GM19397 (cell line): ENCODE results near the gene MAD1L1.
A peak's percentile ranks its signal among the peaks of the same experiment; 100 is the strongest.
"Not testable (repeated sequence)": the region's sequence is repeated elsewhere in the genome, so short reads cannot be mapped to it uniquely, and the experiment has no call there.

ENCODE experiments used
- ATAC-seq: cut with Tn5 transposase; IDR thresholded peaks from one replicate; pipeline ENCODE4 v1.9.1; 2021; ENCODE audit warnings: mild to moderate bottlenecking, moderate library complexity; ENCODE audit not compliant: unreplicated experiment

Gene MAD1L1

DNA sequence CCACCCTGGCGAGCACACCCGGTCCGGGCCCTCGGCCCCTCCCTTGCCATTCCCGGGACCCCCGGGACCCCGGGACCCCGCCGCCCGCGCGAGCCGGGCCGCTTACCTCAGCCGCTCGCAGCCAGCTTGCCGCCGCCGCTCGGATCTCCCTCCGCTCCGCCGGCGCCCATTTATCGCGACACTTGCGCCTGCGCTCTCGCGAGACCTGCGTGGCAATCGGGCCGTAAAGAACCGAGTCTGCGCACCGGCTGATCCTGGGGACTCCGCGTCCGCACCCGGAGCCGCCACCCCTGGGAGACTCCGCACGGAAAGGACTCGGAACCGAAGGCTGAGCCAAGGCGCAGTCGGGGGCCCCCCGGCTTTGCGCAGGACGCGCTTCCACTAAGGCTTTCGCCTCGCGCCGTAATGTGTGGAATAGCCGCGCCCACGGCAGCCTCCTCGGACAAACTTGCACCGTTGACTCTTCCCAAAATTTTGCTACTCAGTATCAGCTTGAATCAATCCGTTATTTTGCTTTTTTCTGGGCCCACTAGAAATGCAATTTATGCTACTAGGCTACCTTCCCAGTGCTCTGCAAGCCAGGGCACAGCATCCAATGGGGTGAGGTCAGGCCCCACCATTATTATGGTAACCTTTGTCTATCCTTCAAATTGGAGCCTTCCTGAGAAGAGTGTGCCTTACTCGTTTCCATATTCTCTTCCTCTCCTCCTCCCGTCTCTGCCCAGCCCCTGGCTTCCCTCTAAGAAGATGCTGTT lies at the start of gene MAD1L1:
Gene MAD1L1 (minus strand): TSS at position 180 of the 755 bp plus-strand sequence. CDS start 2,812 bp downstream, outside the sequence.
- ATAC-seq: peak; percentile 69

DNA sequence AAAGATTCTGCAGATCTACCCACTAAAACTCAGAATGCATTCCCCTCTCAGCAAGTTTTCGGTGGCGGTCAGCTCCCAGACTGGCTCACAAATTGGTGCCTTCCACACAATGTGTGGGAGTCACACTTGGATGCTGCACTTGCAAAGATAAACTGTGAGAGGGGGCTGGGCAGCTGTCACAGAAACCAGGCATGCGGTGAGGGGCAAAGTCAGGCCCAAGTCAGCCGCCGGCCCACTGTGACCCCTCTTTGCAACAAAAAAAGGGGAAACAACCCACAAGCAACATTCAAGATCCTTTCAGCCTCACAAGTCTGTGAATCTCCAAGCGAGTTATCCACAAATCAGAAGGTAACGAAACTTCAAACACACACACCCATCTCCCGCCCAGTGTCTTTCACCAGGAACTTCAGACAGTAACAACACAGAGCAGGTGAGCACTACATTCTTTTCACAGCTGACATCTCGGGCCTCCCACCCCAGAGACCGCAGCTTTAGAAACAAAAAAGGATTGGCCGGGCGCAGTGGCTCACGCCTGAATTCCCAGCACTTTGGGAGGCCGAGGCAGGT lies 49.5 kb upstream of the MAD1L1 start:
- no peak for ATAC-seq

DNA sequence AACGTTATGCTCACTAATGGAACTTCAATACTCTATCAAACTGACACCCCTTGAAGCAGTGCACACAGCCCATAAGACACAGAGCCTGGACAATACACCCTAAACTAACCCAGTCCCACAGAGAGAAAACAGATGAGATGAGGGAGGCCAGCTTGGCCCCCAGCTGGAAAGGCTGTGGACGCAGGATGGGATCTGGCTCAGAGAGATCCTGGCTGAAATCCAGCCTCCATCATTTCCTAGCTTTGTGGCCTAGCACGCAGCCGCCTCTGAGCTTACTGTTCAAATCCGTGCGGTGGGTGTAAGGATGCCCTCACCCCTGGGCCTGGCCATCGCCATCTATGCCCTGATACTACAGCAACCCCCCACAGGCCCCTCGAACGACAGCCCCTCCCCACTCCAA lies 48.8 kb upstream of the MAD1L1 start:
- no peak for ATAC-seq

DNA sequence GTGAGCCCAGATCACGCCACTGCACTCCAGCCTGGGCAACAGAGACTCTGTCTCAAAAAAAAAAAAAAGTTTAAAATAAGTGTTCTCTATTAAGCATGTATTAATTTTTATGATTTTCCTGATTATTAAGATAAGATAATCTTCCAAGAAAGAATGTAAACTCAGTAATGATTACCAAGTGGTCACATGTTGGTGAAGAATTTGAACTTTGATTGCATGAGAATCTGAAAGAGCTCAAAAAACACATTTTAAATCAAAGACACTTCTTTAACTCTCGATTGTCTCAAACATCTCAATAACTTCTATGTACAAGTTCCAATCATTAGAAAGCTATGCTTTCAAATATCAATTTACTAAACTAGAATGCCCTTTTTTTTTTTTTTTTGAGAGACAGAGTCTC lies 47.7 kb upstream of the MAD1L1 start:
- ATAC-seq: no peak

DNA sequence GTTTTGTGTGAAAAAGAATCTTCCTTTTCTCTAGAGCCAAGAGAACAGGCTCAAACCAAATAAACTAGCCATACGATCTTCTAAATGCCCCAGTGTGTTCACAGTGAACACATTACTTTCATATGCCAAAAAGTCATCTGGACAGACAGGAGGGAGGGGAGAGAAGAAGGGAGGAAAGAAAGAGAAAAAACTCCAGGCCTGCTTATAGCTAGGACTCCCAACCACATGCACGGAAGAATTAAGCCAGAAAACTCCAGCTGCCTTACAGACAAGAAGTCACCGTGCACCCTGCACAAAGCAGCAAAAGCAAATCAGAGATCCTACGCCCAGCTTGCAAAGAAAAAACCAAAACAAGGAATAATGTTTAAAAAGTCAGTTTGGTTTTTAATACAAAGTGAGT lies 47.2 kb upstream of the MAD1L1 start:
- ATAC-seq: no peak

DNA sequence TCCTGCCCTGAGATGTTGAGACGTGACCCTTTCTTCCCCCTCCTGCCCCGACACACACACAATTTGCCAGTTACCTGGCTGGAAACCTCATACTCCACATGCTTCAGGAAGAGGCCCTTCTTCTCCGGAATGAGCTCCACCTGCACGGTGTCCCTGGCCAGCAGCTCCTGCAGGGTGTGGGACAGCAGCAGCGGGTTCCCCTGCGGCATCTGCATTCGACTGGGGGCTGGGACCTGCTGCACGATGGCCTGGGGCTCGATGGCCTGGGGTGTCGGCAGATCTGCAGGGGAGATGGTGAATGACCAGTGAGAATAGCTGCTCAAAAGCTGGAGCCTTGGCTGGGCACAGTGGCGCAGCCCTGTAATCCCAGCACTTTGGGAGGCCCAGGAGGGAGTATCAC lies 45.3 kb upstream of the MAD1L1 start:
- no peak for ATAC-seq

DNA sequence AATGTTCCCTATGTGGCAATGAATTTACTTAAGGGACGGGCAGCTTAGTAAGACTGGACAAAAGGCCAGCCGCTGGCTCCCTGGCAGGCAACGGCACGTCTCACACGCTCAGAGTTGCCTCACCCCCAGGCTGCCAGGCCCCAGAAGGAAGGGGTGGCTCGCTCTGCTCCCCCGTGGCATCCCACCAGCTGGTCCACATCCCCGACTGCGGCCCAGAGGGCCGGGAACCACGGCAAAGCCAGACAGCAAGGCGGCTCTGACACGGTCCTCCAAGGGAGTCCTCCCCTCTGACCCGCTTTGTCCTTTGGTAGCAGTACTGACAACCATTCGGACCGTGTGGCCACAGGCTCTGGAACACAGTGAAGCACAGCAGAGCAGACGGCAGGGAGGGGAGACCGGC lies 43.4 kb upstream of the MAD1L1 start:
- ATAC-seq: no peak

DNA sequence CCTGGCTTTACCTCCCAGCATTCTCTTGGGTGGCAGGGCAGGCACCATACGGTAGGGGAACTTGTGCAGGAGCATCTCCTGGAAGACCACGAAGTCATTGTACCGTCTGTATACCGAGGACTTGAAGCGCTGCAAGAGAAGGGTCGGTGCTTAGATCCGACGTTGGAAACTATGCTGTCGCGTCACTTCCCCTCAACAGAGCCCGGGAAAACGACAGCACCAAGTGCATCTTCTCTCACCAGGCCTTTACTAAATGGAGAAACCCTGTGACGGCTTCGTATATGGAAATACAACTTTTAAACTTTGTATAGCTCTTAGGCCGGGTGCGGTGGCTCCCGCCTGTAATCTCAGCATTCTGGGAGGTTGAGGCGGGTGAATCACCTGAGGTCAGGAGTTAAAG lies 42.4 kb upstream of the MAD1L1 start:
- ATAC-seq: no peak

DNA sequence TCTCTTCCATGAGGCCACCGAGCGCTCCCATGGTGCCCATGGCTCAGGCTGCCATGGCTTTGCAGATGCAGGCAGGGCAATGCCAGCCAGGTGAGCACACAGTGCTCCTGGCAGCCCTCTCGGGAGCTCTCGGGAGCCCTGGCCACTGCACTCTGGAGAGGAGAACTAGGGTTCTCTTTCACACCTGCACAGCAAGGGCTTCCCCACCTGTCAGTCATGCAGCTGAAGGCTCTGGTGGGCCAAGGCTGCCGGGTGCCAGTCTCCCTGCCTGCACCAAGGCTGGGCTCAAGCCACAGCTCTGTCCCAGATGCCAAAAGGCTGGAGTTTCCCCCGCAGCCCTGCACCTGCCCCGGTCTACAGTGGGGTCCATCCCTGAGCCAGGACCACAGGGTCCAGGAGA lies 41.9 kb upstream of the MAD1L1 start:
- no peak for ATAC-seq

DNA sequence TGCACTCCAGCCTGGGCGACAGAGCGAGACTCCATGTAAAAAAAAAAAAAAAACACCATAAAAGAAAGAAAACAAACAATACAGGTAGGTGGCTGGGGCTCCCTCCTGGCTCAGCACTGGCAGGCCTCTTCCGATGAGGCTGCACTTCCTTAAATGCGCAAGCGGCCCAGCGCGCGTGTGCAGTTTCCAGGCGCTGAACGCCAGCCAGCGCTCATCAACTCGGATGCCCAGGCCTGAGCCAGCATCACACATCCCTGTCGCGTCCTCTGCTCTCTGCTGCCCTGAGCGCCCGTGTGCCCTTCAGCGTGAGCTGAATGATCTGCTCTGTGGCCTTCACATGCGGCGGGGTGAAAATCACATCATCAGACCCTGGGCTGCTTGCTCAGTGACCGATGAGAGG lies 41.1 kb upstream of the MAD1L1 start:
- no peak for ATAC-seq

DNA sequence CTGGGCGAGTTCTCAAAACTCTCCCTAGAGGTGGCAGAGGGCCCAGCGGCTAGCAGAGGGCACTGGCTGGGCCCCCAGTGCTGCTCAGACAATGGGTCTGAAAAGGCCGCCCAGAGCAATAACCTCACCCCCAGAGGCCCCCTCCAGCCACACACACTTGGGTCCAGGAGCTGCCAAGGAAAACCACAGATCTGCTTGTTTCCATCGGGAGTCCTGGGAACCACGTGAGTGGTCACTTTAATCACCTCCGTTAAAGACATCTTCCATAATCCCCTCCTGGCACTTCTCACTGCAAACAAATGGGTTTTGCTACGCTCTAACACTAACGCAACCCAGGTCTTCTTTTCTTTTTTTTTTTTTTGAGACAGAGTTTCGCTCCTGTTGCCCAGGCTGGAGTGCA lies 39.3 kb upstream of the MAD1L1 start:
- ATAC-seq: no peak

DNA sequence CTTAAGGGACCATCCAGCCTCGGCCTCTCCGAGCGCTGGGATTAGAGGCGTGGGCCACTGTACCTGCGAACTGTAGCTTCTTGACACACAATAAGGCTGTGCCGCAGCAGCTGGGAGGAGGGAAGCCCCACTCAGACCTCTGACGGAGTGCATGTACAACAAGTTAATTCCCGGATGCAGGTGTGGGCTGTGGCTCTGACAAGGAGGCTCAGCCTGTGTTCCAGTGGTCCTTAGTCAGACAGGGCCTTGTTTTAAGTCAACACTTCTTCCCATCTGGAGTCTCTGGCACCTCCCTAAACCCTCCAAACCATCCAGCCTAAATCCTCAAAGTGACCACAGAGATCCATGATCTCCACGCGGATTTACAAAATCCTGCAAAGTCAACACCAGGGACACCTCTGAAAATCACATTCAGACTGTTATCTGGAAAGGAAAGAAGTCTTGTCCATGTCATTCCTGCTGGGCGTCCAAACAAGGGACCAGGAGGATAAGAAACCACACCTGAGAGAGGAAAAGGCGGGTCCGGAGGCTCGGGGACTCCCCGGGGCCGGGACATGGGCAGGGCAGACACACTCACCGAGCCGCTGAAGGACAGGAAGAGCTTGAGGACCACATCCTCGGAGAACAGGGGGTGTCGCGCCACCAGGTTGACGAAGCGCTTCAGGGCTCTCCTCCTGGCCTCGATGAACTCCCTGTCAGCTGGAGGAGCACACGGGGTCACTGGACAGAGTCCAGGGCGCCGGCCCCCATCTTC lies 38.7 kb upstream of the MAD1L1 start:
- no peak for ATAC-seq

DNA sequence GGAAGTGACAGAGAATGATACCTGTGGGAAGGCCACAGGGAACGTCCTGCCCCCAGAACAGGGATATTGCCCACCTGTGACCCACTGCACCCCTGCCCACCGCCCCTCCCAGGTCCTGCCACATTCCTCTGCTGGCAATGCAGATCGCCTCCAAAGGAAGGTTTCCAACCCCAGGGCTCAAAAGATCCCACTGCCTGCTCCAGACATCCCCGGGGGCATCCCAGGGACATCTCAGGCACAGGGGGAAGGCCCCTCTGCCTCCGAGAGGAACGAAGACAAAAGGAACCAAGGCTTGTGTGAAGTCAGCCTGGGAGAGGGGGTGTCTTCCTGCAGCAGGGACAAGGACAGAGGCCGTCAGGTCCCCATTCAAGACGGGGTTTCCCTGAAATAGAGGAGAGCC lies 37.8 kb upstream of the MAD1L1 start:
- no peak for ATAC-seq

DNA sequence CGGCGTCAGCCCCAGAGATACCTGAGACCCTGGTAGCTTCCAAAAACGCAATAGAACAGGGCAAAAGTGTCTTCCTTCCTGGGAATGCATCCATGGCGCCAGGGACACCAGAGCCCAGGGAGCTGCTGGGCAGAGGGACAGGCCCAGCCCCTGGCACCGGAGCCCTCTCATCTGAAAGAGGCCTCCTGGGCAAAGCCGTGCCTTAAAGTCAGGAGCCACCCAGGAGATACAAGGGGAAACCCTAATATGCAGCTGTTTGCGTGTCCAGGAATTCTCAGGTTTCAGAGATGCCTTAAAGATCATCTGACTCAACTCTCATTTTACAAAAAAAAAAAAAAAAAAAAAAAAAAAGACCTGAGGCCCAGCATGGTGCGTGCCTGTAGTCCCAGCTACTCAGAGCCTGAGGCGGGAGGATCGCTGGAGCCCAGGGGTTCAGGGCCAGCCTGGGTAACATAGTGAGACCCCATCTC lies 37.3 kb upstream of the MAD1L1 start:
- no peak for ATAC-seq

DNA sequence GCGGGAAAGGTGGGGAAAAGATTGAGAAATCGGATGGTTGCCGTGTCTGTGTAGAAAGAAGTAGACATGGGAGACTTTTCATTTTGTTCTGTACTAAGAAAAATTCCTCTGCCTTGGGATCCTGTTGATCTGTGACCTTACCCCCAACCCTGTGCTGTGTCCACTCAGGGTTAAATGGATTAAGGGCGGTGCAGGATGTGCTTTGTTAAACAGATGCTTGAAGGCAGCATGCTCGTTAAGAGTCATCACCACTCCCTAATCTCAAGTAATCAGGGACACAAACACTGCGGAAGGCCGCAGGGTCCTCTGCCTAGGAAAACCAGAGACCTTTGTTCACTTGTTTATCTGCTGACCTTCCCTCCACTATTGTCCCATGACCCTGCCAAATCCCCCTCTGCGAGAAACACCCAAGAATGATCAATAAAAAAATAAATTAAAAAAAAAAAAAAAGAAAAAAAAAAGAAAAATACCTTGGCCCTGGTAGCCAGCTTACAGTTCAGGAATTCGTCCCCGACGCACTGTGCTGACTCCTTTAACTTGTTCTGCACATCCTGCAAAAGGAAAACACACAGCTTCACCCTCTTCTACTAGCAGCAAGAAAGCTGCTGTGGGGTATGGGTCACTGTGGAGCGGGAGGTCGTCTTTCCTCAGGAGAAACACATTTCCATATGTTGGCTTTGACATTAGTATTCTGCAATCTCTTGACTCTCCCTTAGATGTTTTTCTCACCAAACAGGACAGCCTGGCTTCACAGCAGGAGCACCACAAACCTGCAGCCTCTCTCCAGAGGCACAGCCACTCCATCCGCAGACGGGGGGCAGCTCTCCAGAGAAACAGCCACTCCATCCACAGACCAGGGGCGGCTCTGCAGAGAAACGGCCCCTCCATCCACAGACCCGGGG lies 36.6 kb upstream of the MAD1L1 start:
- ATAC-seq: not testable (repeated sequence)

DNA sequence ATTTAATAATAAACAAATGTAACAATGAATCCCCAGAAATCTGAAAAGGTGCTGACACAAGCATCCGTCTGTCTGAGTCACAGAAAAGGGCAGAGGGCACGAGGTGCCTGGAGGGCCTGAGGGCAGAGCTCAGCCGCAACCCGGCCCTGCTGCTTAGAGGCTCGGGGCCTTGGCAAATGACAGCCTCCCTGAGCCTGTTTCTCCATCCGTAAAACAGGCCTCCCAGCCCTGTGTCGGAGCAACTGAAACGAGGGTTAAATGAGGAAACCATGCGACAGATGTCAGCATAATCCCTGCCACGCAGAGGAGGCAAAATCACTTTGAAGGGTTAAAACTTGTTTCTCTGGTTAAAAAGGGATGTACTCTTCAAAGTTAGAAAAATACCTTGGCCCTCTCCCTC lies 34.2 kb upstream of the MAD1L1 start:
- ATAC-seq: no peak

DNA sequence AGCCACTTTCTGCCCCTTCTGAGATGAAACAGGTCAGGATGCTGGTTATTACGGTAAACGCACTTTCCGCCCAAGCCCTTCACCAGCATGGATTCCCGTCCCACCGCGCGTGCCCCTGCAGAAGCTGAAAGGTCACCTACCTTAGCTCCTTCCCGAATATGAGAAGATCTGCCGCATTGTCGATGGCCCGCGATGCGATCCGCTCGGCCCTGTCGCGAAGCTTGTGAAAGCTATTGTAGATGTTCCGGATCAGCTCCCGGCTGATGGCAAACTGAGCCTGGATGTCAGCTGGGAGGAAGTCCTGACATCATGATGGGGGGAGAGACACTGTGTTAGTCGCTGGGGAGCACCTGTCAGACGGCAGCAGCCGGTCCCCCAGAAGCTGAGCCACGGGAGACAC lies 31.4 kb upstream of the MAD1L1 start:
- ATAC-seq: no peak

DNA sequence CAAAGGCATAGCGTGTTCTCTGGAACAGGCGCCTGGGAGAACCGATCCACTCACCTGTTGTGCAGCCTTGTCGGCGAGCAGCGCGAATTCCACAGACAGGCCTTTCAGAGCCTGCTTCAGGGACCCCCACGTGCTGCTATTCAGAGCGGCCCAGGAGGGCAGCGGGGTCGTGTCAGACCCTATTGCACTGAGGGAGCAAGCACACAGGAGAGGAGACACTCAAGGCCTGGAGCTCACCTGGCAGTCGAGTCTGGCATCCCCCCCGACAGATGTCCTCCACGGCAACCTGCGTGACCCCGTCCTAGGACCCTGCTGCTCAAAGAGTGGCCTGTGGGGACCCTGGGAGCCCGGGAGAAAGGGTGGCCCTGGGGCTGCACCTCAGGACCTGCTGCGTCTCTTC lies 30.4 kb upstream of the MAD1L1 start:
- no peak for ATAC-seq

DNA sequence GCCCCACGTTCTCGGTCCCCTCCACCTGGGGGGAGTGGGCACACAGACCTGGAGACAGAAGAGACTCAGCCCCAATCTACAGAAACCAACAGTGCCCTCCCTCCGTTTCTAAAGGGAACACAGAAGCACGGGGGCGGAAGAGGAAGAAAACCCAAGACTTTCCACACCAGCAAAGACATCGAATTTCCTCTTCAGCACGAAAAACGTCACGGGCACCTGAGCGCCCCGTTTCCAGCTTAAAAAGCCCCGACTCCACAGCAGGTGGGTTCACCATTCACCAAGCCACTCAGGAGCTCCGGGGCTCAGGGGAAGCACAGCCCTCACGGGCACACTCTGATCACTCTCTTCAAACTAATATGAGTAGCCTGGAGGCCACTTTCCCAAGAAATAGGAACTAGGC lies 28.9 kb upstream of the MAD1L1 start:
- ATAC-seq: no peak

DNA sequence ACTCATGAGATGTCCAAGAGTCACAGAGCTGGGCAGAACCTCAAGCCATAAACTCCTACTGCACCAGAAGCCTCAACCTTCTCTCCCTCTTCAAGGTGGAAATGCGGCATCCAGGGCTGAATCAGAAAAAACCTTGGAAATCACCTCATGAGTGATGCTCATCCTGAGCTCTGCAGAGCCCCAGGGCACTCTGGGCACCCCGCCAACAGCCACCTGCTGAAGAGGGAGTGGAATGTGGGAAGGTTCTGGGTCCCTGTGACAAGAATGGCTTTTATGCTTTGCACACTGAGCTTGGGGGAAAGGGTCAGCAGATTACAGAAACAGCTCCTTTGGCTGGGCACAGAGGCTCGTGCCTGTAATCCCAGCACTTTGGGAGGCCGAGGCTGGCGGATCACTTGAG lies 28.1 kb upstream of the MAD1L1 start:
- ATAC-seq: no peak

DNA sequence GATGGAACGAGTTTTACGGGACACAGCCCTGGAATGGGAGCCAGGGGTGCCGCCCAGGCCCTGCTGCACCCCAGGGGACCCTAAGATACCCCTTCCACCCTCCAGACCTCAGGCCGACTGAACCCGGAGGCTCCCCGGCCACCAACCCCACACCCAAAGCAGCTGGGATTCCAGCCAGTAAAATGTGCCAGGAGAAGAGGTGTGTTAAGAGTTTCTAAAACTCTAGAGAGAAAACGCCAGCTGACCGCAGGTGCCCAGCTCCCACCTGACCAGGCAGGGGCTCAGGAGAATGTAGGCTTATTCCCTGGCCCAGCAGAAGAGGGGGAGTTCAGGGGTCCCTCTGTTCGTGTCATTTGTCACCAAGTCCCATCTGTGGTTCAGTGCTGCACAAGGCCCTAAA lies 26.7 kb upstream of the MAD1L1 start:
- no peak for ATAC-seq
